ENCODE measurements around the gene RFC1. TPM values are rescaled to one million over a fixed set of nuclear protein-coding genes. Genes with fewer than 3 reads are reported as not detected.

The RFC1 gene
- total RNA-seq, 1 donor from 2014 or later = 47.5 TPM

- H3K27me3 ChIP-seq (ENCODE audit: control insufficient read depth in 3 of 3, insufficient read depth in 3 of 3, low read length in 3 of 3) = no peaks in the 10 kb centered on the region
Observed at GRCh38 chr4:39263895-39264294, 102.3 kb downstream of the RFC1 start.

GRCh38 chr4:39259571-39260330 is 106.4 kb downstream of the RFC1 start:
- Histone ChIP-seq H3K36me3 (ENCODE audit: control insufficient read depth in 3 of 3, insufficient read depth in 3 of 3, low read length in 3 of 3) (peaks cover 3 to 13% (median 3%) of the 10 kb centered on the region in 3 donors), H3K4me3 (ENCODE audit: low read length in 3 of 3) (no peak overlapping the region), H3K4me1 (ENCODE audit: control insufficient read depth in 3 of 3, insufficient read depth in 3 of 3, low read length in 3 of 3) (no peaks in the 10 kb centered on the region), H3K27me3 (ENCODE audit: control insufficient read depth in 3 of 3, insufficient read depth in 3 of 3, low read length in 3 of 3) (no peaks in the 10 kb centered on the region), H3K27ac (ENCODE audit: low read depth, low read length) (no peak overlapping the region), H3K9ac (ENCODE audit: low read depth in 1 of 3, low read length in 3 of 3) (no peak overlapping the region), H3K9me3 (ENCODE audit: control insufficient read depth in 3 of 3, low read length in 3 of 3) (no peaks in the 10 kb centered on the region)

More at GRCh38 chr4:39263895-39264294, 102.3 kb downstream of the RFC1 start:
- no peak overlapping the region for H3K4me3 ChIP-seq (ENCODE audit: low read length in 3 of 3)
- no peak overlapping the region for H3K9ac ChIP-seq (ENCODE audit: low read depth in 1 of 3, low read length in 3 of 3)
- no peaks in the 10 kb centered on the region for H3K9me3 ChIP-seq (ENCODE audit: control insufficient read depth in 3 of 3, low read length in 3 of 3)
- H3K4me1 ChIP-seq (ENCODE audit: control insufficient read depth in 3 of 3, insufficient read depth in 3 of 3, low read length in 3 of 3) = no peaks in the 10 kb centered on the region
- H3K27ac ChIP-seq (ENCODE audit: low read depth, low read length) = no peak overlapping the region
- peaks cover 1 to 11% (median 3%) of the 10 kb centered on the region in 3 donors for H3K36me3 ChIP-seq (ENCODE audit: control insufficient read depth in 3 of 3, insufficient read depth in 3 of 3, low read length in 3 of 3)

- Histone ChIP-seq H3K27ac (ENCODE audit: low read depth, low read length) (no peak overlapping the region), H3K4me3 (ENCODE audit: low read length in 3 of 3) (no peak overlapping the region), H3K4me1 (ENCODE audit: control insufficient read depth in 3 of 3, insufficient read depth in 3 of 3, low read length in 3 of 3) (no peaks in the 10 kb centered on the region), H3K9ac (ENCODE audit: low read depth in 1 of 3, low read length in 3 of 3) (no peak overlapping the region), H3K27me3 (ENCODE audit: control insufficient read depth in 3 of 3, insufficient read depth in 3 of 3, low read length in 3 of 3) (no peaks in the 10 kb centered on the region), H3K9me3 (ENCODE audit: control insufficient read depth in 3 of 3, low read length in 3 of 3) (no peaks in the 10 kb centered on the region), H3K36me3 (ENCODE audit: control insufficient read depth in 3 of 3, insufficient read depth in 3 of 3, low read length in 3 of 3) (peaks cover 3 to 10% (median 3%) of the 10 kb centered on the region in 3 donors)
Observed at GRCh38 chr4:39256436-39256835, 109.7 kb downstream of the RFC1 start.

- H3K4me3 ChIP-seq (ENCODE audit: low read length in 3 of 3) = no peak overlapping the region
- no peak overlapping the region for H3K27ac ChIP-seq (ENCODE audit: low read depth, low read length)
- no peaks in the 10 kb centered on the region for H3K4me1 ChIP-seq (ENCODE audit: control insufficient read depth in 3 of 3, insufficient read depth in 3 of 3, low read length in 3 of 3)
- H3K9me3 ChIP-seq (ENCODE audit: control insufficient read depth in 3 of 3, low read length in 3 of 3) = no peaks in the 10 kb centered on the region
- H3K9ac ChIP-seq (ENCODE audit: low read depth in 1 of 3, low read length in 3 of 3) = no peak overlapping the region
- H3K27me3 ChIP-seq (ENCODE audit: control insufficient read depth in 3 of 3, insufficient read depth in 3 of 3, low read length in 3 of 3) = no peaks in the 10 kb centered on the region
- peaks cover 3 to 10% (median 3%) of the 10 kb centered on the region in 3 donors for H3K36me3 ChIP-seq (ENCODE audit: control insufficient read depth in 3 of 3, insufficient read depth in 3 of 3, low read length in 3 of 3)
Observed at GRCh38 chr4:39255871-39256270, 110.3 kb downstream of the RFC1 start.

GRCh38 chr4:39255266-39255665 is 110.9 kb downstream of the RFC1 start:
- no peaks in the 10 kb centered on the region for H3K4me1 ChIP-seq (ENCODE audit: control insufficient read depth in 3 of 3, insufficient read depth in 3 of 3, low read length in 3 of 3)
- peaks cover 3 to 10% (median 3%) of the 10 kb centered on the region in 3 donors for H3K36me3 ChIP-seq (ENCODE audit: control insufficient read depth in 3 of 3, insufficient read depth in 3 of 3, low read length in 3 of 3)
- H3K27ac ChIP-seq (ENCODE audit: low read depth, low read length) = no peak overlapping the region
- no peak overlapping the region for H3K4me3 ChIP-seq (ENCODE audit: low read length in 3 of 3)
- H3K27me3 ChIP-seq (ENCODE audit: control insufficient read depth in 3 of 3, insufficient read depth in 3 of 3, low read length in 3 of 3) = no peaks in the 10 kb centered on the region
- no peaks in the 10 kb centered on the region for H3K9me3 ChIP-seq (ENCODE audit: control insufficient read depth in 3 of 3, low read length in 3 of 3)
- no peak overlapping the region for H3K9ac ChIP-seq (ENCODE audit: low read depth in 1 of 3, low read length in 3 of 3)

GRCh38 chr4:39243462-39243861 is 122.7 kb downstream of the RFC1 start:
- no peaks in the 10 kb centered on the region for H3K27me3 ChIP-seq (ENCODE audit: control insufficient read depth in 3 of 3, insufficient read depth in 3 of 3, low read length in 3 of 3)
- H3K9me3 ChIP-seq (ENCODE audit: control insufficient read depth in 3 of 3, low read length in 3 of 3) = no peaks in the 10 kb centered on the region
- H3K27ac ChIP-seq (ENCODE audit: low read depth, low read length) = no peak overlapping the region
- H3K36me3 ChIP-seq (ENCODE audit: control insufficient read depth in 3 of 3, insufficient read depth in 3 of 3, low read length in 3 of 3) = peaks cover 6 to 8% (median 7%) of the 10 kb centered on the region in 3 donors
- no peaks in the 10 kb centered on the region for H3K4me1 ChIP-seq (ENCODE audit: control insufficient read depth in 3 of 3, insufficient read depth in 3 of 3, low read length in 3 of 3)
- H3K9ac ChIP-seq (ENCODE audit: low read depth in 1 of 3, low read length in 3 of 3) = no peak overlapping the region
- H3K4me3 ChIP-seq (ENCODE audit: low read length in 3 of 3) = no peak overlapping the region

Small RNAs within 50 kb of the gene (small RNA-seq; reads per million reads assigned to genes)
- gene MIR5591 = not detected
- not detected for gene RNU6-32P
- not detected for gene RNU6-887P

Other genes starting within 250 kb of the RFC1 start
- gene WDR19, start 183.8 kb downstream of the RFC1 start, total RNA-seq = 17.2 TPM
- 1.0 TPM for gene KLB, start 40.6 kb upstream of the RFC1 start, total RNA-seq
- 5,741 TPM for gene RPL9, start 92.6 kb upstream of the RFC1 start, total RNA-seq
- 18.8 TPM for gene LIAS, start 92.7 kb upstream of the RFC1 start, total RNA-seq
- gene UGDH, start 161.1 kb upstream of the RFC1 start, total RNA-seq = 30.8 TPM